A673 (cell line): ENCODE data around the gene ZSCAN32.

Source experiments
- EZH2 ChIP-seq: fragments of 200-600 bp; sonication (generic); IDR thresholded peaks from 2 replicates; pipeline ENCODE4 v1.6.1; 2017; ENCODE audit warnings: borderline replicate concordance, low read depth, mild to moderate bottlenecking, mixed read lengths, antibody characterized with exemption, low read length; ENCODE audit not compliant: poor library complexity, severe bottlenecking
- TF ChIP-seq, protein P1 (sequence below): fragments of 300-800, 200-600 bp; sonication (generic); conservative IDR thresholded peaks from 2 replicates; pipeline ENCODE4 v1.5.1; 2017; ENCODE audit warnings: low read depth, mild to moderate bottlenecking, antibody characterized with exemption, low read length, moderate library complexity, mixed read lengths

GRCh38 chr16:3439637-3440036 is 38.8 kb upstream of the ZSCAN32 start:
- no peak for TF ChIP-seq EZH2
- TF ChIP-seq, protein P1, sequence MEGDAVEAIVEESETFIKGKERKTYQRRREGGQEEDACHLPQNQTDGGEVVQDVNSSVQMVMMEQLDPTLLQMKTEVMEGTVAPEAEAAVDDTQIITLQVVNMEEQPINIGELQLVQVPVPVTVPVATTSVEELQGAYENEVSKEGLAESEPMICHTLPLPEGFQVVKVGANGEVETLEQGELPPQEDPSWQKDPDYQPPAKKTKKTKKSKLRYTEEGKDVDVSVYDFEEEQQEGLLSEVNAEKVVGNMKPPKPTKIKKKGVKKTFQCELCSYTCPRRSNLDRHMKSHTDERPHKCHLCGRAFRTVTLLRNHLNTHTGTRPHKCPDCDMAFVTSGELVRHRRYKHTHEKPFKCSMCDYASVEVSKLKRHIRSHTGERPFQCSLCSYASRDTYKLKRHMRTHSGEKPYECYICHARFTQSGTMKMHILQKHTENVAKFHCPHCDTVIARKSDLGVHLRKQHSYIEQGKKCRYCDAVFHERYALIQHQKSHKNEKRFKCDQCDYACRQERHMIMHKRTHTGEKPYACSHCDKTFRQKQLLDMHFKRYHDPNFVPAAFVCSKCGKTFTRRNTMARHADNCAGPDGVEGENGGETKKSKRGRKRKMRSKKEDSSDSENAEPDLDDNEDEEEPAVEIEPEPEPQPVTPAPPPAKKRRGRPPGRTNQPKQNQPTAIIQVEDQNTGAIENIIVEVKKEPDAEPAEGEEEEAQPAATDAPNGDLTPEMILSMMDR = no peak
